ACHN (cell line): ENCODE data around the gene FCGR3A.
"Not testable (repeated sequence)": the region's sequence is repeated elsewhere in the genome, so short reads cannot be mapped to it uniquely, and the experiment has no call there.

ENCODE experiments used
- DNase-seq: peaks from one replicate; pipeline ENCODE4 v3.0.0-alpha.2; 2015
- in situ Hi-C: cut with HindIII; loops from 2 replicates; pipeline ENCODE4 v1.10.0; 2017; ENCODE audit warnings: low sequenced_read_pairs, low pct_ligation_motif_present, low pct_unique_long_range_greater_than_20kb

FCGR3A gene

DNA sequence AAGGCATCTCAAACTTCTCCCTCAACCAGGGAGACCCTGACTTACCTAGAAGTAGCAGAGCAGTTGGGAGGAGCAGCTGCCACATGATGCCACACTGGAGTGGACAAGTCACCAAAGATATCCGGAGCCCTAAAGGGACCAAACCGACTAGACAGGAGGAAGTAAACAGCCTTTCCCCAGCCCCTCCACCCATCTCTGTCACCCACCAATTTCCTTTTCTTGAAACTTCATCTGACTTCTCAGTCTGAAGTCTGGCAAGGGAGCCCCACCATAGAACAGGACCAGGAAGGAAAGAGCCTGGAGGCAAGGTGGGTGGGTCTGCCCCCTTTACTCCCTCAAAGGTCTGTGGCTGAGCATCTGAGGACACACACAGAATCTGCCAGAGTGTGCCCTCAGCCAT lies at the start of gene FCGR3A:
TSS of gene FCGR3A (minus strand) at position 167 of the 400 bp plus-strand sequence. CDS start at position 85, 82 bp downstream.
- in situ Hi-C loops, result no loop called here
- no peak for DNase-seq

DNA sequence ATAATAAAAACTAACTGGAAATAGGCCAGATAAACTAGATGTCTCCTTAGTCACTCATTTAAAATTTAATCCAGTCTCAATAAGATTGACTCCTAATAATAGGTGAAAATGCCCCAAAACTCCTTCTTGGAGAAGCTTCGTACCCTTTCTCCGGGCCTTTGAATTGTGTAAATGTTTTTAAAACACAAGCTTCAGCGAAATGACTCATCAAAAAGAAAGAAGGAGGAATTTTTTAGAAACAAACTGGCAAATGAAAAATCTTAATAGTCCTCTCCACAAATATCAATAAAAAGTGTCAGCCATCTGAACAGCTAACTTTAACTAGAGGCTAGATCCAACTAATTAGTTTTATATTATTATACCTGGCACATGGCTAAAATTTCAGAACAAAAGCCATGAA lies 47.5 kb upstream of the FCGR3A start:
- DNase-seq, in situ Hi-C loops: not testable (repeated sequence)

DNA sequence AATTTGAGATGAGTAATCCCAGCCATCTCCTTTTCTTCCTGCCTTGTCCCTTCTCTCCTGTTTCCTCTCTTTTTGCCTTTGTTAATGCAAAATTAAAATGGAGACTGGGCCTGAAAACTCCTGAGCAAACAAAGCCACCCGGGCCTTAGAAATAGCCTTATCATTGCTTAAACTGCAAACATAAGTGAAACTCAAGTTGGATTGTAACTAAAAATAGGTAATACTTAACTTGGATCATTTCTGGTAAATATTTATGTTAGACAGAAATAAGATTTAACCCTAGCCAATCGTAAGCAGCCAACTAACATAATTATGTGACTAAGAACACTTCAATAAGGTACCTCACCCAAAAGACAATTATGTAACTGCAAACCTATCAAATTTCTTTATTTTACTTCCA lies 46.0 kb upstream of the FCGR3A start:
- DNase-seq, in situ Hi-C loops: not testable (repeated sequence)

DNA sequence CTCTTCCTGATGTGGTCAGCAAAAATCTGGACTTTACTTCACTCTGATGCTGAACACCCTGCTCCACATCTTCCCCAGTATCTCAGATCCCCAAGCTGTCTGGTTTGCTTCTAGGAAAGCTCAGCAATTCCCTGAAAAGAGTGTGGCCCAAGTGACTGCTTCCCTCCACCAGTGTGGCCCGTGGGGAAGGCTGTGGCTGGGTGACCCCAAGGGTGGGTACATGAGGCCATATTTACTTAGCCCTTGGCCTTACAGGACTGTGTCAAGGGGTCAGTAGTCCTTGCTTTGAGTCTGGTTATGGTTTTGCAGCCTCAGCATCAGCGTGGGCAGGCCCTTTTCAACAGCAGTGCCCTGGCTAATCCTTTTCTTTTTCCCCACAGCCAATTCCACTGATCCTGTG lies 45.6 kb upstream of the FCGR3A start:
- in situ Hi-C loops, DNase-seq: not testable (repeated sequence)

DNA sequence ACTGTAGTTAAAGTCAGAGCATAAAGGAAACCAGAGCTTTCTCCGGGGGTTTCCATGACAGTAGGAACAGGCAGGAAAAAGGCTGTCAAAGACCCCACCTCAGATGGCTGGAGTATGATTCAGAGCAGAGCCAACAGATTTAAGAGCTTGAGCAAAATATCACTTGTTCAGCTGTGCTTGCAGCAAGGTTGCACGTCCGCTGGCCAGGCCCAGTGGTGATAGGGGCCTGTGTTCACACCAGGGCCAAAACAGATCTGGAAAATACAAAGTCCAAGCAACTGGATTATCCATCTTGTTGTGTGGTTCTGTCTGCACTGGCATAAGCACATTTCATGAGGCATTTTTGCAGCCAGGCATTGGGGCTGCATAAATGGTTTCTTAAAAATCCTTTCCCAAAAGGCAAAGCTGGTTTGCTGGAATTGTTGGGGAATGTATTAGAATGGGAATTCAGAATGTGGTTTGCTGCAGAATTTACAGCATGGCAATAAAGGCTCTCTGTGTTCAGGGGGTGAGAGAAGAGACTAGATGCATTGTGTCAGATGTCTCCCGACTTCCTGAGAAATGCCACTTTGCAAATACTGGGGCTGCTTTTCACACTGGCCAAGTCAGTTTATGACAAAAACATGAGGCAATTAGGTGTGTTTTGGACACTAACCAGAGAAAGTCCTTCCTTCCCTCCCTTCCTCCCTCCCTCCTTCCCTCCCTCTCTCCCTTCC lies 44.8 kb upstream of the FCGR3A start:
- DNase-seq, in situ Hi-C loops: not testable (repeated sequence)

DNA sequence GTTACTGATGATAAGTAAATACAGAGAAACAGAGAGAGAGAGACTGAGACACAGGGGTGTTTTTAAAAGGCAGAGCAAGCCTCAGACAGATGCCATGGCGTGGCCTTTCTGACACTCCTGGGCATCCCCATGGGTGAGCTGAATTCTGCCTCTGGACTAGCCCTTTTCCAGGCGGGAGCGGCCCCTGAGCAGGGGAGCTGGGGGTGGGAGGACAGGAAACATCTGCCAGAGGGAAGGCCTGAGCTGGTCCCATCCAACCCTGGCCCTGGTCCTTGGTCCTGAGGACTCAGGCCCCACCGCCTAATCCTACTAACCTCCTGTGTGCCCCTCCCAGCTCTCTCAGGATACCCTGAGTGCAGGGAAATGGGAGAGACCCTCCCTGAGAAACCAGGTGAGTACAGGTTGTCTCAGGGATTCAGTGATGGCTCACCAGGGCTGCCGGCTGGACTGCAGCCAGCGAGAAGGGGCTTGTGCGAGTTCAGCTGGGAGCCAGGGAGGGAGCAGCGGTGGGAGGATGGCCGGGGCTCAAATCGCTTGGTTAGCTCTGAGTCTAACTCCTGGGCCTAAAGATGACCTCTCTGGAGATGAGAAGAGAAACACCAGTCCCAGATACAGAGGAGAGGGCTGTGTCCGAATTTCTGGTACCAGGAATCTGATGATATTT lies 43.6 kb upstream of the FCGR3A start:
- DNase-seq, in situ Hi-C loops: not testable (repeated sequence)

DNA sequence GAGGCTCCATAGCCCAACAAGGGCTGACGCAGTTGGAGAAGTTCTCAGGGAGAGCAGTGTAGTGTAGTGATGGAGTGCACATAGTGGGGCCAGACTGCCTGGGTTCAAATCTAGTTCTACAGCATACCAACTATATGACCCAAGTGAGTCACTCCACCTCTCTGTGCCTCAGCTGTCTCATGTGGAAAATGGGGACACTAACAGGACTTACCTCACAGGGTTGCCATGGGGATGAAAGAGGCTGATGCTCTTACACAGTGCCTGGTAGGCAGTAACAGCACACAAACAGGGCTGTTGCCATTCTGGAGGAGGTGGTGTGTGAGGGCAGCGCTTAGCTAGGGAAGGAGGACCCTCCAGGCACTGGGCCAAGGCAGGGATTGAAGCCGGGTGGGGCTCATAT lies 43.0 kb upstream of the FCGR3A start:
- DNase-seq, in situ Hi-C loops: not testable (repeated sequence)

DNA sequence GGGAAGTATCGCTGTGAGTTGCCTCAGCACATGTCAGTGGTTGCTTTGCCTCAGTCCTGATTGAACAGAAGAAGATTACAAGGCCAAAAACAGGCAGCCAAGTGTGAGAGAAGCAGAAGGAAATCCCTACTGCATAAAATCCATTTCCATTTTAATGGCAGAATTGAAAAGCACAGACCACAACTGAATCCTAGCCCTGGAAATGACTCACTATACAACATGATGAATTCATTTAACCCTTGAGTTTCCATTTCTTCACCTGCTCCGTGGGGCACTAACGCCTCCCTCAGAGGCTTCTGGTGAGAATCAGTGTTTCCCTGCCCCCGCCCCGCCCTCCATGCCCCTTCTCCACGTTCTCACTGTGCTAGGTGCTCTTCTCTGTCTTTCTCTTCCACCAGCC lies 40.3 kb upstream of the FCGR3A start:
- DNase-seq, in situ Hi-C loops: not testable (repeated sequence)

DNA sequence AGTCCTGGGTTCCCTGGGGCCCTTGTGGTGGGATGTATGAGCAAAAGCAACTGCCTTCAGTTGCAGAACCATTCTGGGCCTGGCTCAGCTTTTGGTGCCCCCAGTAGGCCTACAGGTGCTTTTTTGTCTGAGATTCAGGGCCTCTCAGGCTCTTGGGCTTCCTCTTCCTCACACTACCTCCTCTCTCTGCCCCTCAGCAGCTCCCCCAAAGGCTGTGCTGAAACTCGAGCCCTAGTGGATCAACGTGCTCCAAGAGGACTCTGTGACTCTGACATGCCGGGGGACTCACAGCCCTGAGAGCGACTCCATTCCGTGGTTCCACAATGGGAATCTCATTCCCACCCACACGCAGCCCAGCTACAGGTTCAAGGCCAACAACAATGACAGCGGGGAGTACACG lies 39.7 kb upstream of the FCGR3A start:
- DNase-seq, in situ Hi-C loops: not testable (repeated sequence)

DNA sequence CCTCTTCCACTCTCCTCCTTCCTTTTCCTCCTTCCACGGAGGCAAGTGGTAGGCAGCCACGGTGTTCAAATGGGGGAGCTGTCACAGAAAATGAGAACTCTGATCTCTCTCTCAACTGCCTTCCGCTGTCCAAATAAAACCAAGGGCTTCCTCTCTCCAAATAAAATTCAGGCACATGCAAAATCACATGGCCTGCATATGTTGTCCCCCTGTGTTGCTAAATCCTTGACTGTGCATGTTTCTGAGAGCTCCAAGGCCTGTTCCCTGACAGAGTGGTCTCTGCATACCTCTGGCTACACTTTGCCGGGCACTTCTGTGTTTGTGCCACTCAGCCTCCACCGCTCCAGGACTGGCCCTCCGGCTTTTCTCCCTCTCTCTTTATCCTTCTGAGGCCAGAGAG lies 39.0 kb upstream of the FCGR3A start:
- DNase-seq, in situ Hi-C loops: not testable (repeated sequence)

DNA sequence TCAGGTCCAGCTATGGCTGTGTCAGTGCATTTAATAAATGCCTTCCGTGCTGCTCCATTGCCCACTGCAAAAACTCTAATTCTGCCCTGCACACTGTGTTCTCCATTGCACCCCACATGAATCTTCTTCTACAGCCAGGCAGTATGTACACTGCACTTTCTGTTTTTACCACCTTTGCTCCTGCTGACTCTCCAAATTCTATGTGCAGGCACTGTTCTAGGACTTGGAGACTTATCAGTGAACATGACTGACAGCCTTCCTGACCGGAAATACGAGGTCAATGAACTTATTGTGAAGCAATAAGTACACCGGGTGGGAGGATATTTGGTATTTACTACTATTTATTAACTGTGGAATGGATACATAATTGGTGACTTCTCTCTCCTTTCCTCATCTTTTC lies 33.3 kb upstream of the FCGR3A start:
- in situ Hi-C loops, DNase-seq: not testable (repeated sequence)

DNA sequence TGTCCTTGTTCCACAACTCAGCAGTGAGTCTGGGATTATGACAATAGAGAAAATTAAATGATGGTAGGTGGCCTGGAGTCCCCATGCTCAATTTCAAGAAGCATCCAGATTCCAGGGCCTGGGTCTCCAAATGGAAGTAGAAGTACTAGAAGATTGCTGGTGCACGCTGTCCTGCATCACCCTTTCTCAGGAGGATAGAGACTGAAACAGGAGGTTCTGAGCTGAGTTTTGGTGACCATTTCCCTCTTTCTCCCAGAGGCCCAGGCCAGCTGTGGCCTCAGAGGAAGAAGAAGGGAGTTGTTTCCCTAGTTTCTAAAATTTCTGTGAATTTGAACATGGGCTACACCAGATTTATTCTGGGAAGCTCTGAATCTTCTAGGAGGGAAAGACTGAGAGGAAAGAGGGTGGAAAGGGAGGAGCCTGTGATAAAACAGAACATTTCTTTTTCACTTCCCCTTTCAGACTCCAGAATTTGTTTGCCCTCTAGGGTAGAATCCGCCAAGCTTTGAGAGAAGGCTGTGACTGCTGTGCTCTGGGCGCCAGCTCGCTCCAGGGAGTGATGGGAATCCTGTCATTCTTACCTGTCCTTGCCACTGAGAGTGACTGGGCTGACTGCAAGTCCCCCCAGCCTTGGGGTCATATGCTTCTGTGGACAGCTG lies 31.4 kb upstream of the FCGR3A start:
- in situ Hi-C loops, result not testable (repeated sequence)

DNA sequence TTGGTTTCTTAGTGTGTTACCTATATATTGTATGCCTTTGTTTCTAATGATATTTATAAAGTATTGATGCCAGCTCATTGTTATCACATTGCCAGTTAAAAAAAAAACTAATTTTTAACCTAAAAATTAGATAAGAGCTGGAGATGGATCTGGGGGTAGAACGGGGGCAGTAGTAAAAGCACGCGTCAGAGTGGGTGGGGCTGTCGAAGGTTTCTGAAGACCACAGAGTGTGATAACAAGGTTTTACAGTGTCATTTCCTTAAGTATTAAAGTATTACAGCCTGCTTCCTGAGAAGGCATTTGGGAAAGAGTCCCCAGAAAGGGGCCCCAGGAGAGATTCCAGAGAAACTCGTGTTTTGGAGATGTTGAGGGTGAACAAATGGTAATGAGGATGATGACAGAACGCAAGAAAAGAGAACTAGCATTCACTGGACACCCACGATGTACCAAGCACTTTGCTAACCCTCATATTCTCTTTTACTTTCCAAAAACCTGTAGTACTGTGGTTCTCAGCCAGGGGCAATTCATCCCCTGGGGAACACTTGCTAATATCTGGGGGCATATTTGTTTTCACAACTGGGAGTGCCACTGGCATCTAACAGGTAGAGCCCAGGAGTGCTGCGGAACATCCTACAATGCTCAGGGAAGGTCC lies 30.4 kb upstream of the FCGR3A start:
- DNase-seq, in situ Hi-C loops: not testable (repeated sequence)

More for the DNA sequence above, 31.4 kb upstream of the FCGR3A start:
- DNase-seq, result not testable (repeated sequence)

DNA sequence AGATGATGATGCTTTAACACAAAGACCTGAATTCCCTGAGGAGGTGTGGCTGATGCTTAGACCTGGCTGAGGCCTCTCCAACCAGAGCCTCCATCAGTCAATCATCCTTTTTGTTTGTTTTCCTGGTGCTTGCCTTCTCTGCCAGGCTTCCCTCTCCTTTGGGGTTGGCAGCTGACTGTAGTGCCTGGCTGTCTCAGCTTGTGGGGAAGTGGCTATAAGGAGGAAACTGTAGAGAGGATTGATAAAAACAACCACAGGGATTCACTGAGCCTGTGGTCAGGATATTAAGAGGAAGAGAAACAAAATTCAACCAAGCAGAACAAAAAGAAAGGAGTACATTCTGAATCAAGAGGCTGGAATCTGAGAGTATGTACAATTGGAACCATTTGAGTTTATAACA lies 27.1 kb upstream of the FCGR3A start:
- DNase-seq, in situ Hi-C loops: not testable (repeated sequence)

DNA sequence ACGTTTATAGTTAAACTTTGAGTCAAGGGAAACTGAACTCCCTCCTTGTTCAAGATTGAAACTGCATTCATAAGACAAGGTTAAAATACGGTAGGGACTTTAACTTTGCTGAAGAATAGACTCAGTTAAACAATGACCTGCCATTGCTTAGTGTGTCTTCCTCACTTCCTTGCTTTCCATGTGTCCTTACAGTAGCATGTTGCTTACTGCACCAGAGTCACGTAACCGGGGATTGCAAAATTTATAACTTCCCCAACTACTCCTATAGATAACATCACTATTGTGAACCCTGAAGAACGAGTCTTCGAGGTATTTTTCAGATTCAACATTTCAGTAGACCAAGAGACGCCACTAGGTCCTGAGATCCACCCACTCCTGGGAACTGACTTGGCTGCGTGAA lies 22.1 kb upstream of the FCGR3A start:
- in situ Hi-C loops, DNase-seq: not testable (repeated sequence)

DNA sequence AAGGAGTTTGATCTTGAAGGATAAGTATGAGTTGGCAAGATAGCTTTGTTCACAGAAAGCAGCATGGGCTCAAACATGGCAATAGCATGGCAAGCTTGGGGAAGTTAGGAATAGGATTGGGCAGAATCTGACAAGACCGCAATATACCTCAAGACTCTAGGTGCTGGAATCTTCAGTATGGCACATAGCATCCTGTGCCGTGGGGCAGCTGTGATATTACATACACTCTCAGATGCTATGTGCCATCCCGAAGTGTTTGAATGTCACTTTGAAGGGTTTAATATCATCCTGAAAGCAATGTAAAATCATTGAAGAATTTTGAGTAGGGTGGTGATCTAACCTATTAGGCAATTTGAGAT lies 17.0 kb upstream of the FCGR3A start:
- in situ Hi-C loops, DNase-seq: not testable (repeated sequence)

DNA sequence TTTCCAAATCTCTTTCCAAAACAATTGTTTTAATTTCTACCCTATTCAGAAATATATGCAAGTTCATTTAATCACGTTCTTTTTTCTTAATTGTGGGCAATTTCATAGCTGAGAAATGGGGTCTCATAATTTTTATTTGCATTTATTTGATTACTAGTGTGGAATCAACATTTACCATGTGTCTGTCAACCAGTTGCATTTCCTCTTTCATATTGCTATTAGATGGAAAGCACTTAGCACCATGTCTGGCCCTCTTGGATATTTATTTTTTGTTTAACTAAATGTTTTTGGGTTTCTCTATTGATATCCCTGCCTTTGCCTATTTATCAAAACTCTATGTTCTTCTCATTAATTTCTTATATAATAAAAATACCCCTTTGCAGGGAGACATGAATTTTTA lies 13.9 kb upstream of the FCGR3A start:
- DNase-seq, in situ Hi-C loops: not testable (repeated sequence)

DNA sequence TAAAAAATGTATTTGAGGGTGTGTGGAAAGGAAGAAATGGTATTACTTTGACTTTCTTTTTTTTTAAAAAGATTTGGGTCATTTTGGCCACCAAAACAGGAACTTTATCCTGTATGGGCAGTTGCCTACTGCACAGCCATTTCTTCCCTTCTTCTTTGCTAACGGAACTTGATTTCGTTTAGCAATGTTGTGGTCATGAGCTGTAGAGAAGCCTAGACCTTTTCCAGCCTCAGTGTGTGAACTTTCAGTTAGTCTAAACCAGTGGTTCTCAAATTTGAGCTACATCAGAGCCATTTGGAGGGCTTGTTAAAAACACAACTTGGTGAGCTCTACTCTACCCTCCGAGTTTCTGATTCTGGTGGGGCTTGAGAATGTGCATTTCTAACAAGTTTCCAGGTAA lies 12.8 kb upstream of the FCGR3A start:
- in situ Hi-C loops, result not testable (repeated sequence)

More for the DNA sequence above, 12.8 kb upstream of the FCGR3A start:
- not testable (repeated sequence) for DNase-seq
